ENCODE measurements around the gene PRUNE2. TPM values are rescaled to one million over a fixed set of nuclear protein-coding genes. Genes with fewer than 3 reads are reported as not detected.

PRUNE2 gene
- total RNA-seq, 1 donor from 2014 or later = 3.3 TPM

- no peaks in the 10 kb centered on the region for H3K9me3 Mint-ChIP-seq
- H3K27ac Mint-ChIP-seq = no peak overlapping the region
- TF ChIP-seq CTCF (conservative IDR thresholded peaks at IDR 0.05) = no peak
- H3K36me3 Mint-ChIP-seq = no peaks in the 10 kb centered on the region
- no peak for DNase-seq (ENCODE audit: extremely low spot score, unreplicated experiment)
- H3K4me1 Mint-ChIP-seq (ENCODE audit: unreplicated experiment) = peaks cover 20% of the 10 kb centered on the region
- H3K4me3 Mint-ChIP-seq = no peak overlapping the region
- peaks cover 56% of the 10 kb centered on the region for H3K27me3 Mint-ChIP-seq
Measured at GRCh38 chr9:76703270-76703669, 202.6 kb downstream of the PRUNE2 start.

- Mint-ChIP-seq H3K4me3 (no peak overlapping the region), H3K27ac (no peak overlapping the region)
- no peak for DNase-seq (ENCODE audit: extremely low spot score, unreplicated experiment)
Measured at GRCh38 chr9:76701441-76702039, 204.4 kb downstream of the PRUNE2 start.

GRCh38 chr9:76700916-76701315 is 205.0 kb downstream of the PRUNE2 start:
- Mint-ChIP-seq H3K9me3 (no peaks in the 10 kb centered on the region), H3K27ac (no peak overlapping the region)

More at GRCh38 chr9:76701441-76702039, 204.4 kb downstream of the PRUNE2 start:
- no peaks in the 10 kb centered on the region for H3K36me3 Mint-ChIP-seq
- peaks cover 24% of the 10 kb centered on the region for H3K4me1 Mint-ChIP-seq (ENCODE audit: unreplicated experiment)
- H3K27me3 Mint-ChIP-seq = peaks cover 47% of the 10 kb centered on the region
- TF ChIP-seq CTCF (conservative IDR thresholded peaks at IDR 0.05) = no peak
- H3K9me3 Mint-ChIP-seq = no peaks in the 10 kb centered on the region

GRCh38 chr9:76699971-76700370 is 205.9 kb downstream of the PRUNE2 start:
- peaks cover 24% of the 10 kb centered on the region for H3K4me1 Mint-ChIP-seq (ENCODE audit: unreplicated experiment)
- H3K27me3 Mint-ChIP-seq = peaks cover 36% of the 10 kb centered on the region
- H3K36me3 Mint-ChIP-seq = no peaks in the 10 kb centered on the region
- no peak for TF ChIP-seq CTCF (conservative IDR thresholded peaks at IDR 0.05)
- no peak overlapping the region for H3K4me3 Mint-ChIP-seq
- no peaks in the 10 kb centered on the region for H3K9me3 Mint-ChIP-seq
- no peak for DNase-seq (ENCODE audit: extremely low spot score, unreplicated experiment)
- H3K27ac Mint-ChIP-seq = no peak overlapping the region

More at GRCh38 chr9:76700916-76701315, 205.0 kb downstream of the PRUNE2 start:
- no peak for DNase-seq (ENCODE audit: extremely low spot score, unreplicated experiment)
- Mint-ChIP-seq H3K4me1 (ENCODE audit: unreplicated experiment) (peaks cover 24% of the 10 kb centered on the region), H3K4me3 (no peak overlapping the region), H3K36me3 (no peaks in the 10 kb centered on the region), H3K27me3 (peaks cover 44% of the 10 kb centered on the region)
- no peak for TF ChIP-seq CTCF (conservative IDR thresholded peaks at IDR 0.05)

- Mint-ChIP-seq H3K4me1 (ENCODE audit: unreplicated experiment) (peaks cover 18% of the 10 kb centered on the region), H3K27ac (no peak overlapping the region), H3K36me3 (no peaks in the 10 kb centered on the region), H3K9me3 (no peaks in the 10 kb centered on the region), H3K4me3 (no peak overlapping the region), H3K27me3 (peaks cover 22% of the 10 kb centered on the region)
- DNase-seq (ENCODE audit: extremely low spot score, unreplicated experiment) = no peak
- TF ChIP-seq CTCF (conservative IDR thresholded peaks at IDR 0.05) = no peak
Measured at GRCh38 chr9:76697554-76697953, 208.4 kb downstream of the PRUNE2 start.

All from type B pancreatic cell (in vitro differentiated cells).